Tongue (tissue), 2 donors: ENCODE results near the gene LAX1. TPM values are rescaled to one million over a fixed set of nuclear protein-coding genes. Genes with fewer than 3 reads are reported as not detected.
"Not testable (repeated sequence)": the region's sequence is repeated elsewhere in the genome, so short reads cannot be mapped to it uniquely, and the experiment has no call there.

Experiments used
- DNase-seq: peaks from one replicate; pipeline ENCODE4 v3.0.0-alpha.2; 2015
- total RNA-seq: library from RNA; depleted of rRNA; stranded (reverse); fragments of >200 nt; gene quantifications from one replicate; pipeline ENCODE4 v1.2.3, GENCODE V29; 2014

LAX1 gene, protein sequence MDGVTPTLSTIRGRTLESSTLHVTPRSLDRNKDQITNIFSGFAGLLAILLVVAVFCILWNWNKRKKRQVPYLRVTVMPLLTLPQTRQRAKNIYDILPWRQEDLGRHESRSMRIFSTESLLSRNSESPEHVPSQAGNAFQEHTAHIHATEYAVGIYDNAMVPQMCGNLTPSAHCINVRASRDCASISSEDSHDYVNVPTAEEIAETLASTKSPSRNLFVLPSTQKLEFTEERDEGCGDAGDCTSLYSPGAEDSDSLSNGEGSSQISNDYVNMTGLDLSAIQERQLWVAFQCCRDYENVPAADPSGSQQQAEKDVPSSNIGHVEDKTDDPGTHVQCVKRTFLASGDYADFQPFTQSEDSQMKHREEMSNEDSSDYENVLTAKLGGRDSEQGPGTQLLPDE
- not detected for total RNA-seq

DNA sequence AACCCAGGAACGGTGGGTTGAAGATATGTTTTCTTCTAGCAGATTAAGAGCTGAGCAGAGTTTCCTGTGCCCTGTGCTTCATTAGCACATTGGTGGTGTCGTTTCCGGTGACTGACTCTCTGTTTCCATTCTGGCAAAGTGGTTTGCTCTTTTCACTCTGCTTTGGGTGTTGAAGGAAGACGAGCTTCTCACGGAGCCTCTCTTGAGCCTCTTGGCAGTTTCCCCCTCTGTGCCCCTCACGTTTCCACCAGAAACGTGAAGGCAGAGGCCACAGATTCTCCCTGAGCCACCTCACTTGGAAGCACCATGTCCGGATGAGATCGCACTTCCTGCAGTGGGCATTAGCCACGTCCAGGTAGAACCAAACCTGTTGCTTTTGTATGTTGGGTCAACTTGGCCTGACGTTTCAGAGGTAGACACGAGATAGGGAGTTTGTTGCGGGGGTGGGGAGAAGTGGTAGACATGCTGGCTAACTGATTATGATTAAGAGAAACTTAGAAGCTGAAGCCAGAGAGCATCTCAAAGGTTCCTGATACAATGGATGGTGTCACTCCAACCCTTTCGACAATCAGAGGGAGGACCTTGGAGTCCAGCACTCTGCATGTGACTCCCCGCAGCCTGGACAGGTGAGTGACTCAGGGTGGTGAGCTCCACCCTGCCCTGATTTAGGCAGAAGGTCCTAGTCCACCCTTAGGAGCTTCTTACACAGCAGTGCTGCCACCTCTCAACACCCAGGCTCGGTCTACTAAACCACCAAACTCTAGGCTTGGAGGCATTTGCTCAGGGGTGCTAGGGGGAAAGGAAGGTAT lies at the start of gene LAX1:
TSS of gene LAX1 (plus strand) at position 155 of the 809 bp plus-strand sequence. CDS start at position 538, 383 bp downstream.
- no peak for DNase-seq

DNA sequence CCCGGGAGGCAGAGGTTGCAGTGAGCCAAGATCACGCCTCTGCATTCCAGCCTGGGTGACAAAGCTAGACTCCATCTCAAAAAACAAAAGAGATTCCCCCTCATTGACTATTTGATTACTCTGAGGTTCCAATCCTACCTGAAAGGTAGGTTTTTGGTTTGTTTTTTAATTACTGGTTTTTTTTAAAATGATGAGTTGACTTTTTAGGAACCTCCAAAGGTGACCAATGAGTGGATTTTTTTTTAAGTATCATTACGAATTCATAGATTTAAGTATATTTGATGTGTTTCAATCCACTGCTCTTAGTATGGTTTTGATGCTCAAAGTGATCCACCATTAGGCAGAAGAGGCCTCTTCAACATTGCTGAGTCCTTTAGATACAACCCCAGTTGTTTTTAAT lies 47.9 kb upstream of the LAX1 start:
- DNase-seq: no peak

DNA sequence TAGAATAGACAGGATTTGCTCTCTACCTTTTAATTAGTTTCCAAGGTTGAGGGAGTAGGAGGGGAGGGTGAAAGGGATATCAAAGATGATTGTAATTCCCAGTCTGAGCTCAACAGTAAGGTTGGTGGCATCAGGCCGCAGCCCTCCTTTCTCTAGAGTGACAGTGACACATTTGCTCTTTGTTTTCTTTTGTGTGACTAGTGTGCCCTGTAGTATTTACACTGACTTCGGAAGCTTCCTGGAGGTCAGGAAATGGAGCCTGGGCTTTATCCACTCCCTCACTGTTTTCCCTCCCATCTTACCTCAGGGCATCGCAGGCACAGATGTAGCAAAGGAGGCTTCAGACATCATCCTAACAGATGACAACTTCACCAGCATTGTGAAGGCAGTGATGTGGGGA lies 44.7 kb upstream of the LAX1 start:
- no peak for DNase-seq

DNA sequence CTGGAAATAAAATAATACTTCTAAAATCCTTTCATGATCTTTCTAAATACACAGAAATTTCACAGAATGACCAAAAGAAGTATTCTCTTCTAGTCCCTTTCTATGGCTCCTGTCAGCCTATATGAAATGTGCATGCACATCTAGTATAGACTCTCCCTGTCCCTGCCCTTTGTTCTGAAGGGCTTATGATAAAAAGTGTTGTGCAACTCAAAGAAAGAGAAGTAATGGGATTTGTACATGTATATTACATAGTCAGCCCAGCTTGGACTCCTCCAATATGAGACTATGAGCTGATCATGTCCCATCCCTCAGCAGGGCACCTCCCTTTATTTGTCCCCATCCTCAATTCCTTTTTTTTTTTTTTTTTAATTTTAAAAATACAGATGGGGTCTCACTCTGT lies 42.1 kb upstream of the LAX1 start:
- no peak for DNase-seq

DNA sequence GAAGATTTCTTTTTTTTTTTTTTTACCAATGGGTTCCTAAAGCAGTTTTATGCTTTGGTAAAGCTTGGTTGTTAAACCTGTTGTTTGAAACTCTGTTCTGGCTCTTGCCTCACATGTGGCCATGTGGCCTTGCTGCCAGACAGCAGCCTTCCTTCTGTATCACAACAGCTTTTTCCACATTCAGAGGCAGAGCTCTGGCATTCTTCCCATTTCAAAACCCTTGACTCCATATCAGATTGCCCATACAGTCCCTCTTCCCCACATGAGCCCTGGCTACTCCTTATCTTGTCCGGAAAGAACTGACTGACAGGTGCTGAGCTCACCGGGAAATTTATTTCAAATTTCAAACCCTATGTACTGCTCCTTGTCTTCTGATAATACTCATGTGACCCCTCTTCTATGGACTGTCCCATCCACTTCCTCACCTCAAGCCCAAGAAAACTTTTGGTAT lies 38.5 kb upstream of the LAX1 start:
- DNase-seq: peak; percentile 24

DNA sequence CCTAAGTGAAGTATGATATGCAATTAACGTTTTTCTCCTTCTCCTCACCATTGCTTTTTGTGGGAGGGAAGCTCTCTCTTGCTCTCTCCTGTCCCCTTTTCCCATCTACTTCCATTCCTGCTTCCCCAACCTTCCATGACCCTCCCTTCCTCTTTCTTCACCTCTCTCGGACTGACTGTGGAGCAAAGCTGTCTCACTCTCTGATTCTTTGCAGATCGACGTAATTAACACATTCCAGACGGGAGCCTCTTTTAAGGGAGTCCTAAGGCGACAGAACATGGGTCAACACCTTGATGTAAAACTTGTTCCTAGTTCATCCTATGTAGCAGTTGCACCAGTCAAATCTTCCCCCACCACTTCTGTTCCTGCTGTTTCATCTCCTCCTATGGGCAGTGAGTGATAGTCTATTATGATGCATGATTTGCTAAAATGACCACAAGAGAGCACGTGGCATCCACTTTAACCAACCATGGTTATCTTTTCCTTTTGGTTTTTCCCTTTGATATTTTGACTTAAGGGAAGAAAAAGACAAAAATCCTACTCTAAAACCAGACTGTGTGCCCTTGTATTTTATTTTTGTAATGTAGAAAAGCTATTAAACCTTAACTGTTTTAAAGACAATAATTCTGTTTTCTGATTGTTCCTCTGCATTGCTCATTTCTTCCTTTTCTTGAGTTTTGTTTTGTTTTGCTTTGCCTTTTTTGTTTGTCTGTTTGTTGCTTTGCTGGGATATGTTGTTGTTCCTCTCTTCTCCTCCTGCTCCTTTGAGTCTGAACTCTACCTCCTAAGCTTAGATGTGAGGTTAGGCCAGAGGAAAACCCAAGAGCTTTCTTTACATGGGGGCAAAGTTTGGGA lies 31.7 kb upstream of the LAX1 start:
- no peak for DNase-seq

DNA sequence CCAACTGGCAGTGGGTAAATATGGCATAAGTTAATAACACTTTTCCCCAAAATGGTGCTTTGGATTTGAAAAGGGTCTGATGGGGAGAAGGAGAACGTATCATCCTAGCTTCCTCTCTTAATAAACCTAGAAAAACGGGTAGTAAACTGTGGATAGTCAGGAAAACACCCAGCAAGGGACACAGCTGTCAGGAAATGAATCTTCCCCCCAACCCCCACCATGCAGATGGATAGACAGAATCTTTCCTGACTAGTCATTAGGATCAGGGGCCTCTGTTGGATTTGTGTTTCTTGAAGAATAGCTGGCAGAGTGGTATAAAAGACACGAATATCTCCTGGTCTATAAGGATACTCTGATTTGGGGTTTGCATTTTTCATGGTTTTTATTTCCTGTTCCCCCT lies 22.5 kb upstream of the LAX1 start:
- peak; percentile 9 for DNase-seq

DNA sequence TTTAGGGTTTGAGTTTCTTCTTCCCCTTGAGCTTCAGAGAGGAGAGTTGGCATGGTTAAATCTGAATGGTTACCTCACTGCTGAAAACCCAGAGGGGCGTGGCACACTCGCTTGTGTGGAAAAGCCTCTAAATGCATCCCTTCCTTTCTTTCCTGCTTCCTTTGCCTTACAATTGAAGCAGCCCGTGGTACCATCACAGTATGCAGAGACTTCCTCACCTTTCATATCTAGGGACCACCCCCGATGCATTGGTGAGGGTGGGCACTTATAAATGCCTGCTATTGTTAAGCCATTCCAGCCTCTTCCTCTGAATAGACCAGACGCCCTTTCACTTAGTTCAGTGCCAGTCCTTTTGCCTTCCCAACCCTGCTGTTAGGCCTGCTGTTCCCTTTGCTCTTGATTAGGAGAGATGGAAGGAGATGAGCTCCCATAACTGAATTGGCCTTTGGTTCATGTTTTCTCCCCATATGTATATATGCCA lies 21.9 kb upstream of the LAX1 start:
- peak; percentile 39 for DNase-seq

DNA sequence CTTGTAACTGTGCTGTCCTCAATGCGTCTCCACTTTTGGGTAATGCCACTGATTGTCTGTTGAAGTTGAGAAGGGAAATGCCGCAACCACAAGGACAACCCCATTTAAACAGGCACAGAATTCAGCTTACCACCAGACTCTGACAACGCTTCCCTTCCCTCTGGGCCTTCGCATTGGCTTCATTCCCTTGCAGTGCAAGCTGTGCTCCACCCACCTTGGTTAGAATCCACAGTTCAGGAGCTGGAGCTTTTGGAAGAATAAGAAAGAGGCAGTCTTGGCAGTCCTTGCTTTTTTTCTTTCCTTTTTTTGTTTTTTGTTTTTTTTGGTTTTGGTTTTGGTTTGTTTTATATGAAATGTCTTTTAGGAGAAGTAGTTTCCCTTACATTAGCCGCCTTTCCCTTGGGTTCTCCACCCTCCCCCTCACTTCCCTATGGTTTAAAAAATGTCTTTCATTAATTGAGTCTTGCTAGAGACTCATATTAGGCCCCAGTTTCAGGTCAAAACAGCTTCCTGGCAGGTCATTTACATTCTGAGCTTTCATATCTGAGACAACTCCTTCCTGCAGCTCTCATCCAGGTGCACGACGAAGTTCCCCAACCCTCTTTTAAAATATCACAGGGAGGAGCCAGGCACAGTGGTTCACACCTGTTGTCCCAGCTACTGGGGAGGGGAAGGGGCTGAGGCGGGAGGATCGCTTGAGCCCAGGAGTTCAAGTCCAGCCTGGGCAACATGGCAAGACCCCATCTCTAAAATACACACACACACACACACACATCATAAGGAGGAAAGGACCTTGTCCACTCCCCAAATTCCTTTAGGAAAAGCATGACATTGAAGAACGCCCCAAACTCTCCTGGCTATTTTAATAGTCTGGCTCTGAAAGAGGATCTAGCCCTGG lies 20.7 kb upstream of the LAX1 start:
- peak; percentile 84 for DNase-seq

DNA sequence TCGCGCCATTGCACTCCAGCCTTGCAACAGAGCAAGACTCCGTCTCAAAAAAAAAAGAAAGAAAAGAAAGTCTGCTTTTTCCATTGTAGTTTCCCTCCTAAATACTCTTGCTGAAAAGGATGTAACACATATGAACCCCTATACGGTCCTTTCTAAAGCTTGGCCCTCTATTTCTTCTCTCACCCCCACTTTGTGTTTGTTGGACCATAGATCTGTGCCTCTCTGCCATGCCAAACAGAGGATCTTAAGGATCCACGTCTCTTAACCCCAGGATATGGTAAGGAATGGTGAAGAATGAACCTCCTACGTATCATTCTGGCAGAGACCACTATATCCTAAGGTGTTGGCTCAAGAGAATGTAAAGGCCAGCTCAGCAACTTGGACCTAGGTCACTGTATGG lies 18.7 kb upstream of the LAX1 start:
- DNase-seq: no peak

DNA sequence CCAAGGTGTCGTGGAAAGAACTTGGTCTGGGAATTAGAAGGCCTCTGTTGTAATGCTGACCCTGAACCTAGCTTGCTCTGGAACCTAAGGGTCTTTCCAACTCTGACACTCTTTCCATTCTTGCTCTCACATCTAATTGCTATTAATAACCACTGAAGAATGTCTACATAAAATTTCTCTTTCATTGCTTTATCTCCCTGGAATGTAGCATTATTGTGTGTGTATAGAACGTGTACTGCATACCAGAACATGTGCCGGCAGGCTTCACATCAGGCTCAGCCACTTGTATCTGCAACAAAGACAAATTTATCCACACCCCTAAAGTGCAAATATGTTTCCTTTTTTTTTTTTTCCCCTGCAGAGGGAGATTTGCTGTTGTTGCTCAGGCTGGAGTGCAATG lies 13.9 kb upstream of the LAX1 start:
- peak; percentile 61 for DNase-seq

DNA sequence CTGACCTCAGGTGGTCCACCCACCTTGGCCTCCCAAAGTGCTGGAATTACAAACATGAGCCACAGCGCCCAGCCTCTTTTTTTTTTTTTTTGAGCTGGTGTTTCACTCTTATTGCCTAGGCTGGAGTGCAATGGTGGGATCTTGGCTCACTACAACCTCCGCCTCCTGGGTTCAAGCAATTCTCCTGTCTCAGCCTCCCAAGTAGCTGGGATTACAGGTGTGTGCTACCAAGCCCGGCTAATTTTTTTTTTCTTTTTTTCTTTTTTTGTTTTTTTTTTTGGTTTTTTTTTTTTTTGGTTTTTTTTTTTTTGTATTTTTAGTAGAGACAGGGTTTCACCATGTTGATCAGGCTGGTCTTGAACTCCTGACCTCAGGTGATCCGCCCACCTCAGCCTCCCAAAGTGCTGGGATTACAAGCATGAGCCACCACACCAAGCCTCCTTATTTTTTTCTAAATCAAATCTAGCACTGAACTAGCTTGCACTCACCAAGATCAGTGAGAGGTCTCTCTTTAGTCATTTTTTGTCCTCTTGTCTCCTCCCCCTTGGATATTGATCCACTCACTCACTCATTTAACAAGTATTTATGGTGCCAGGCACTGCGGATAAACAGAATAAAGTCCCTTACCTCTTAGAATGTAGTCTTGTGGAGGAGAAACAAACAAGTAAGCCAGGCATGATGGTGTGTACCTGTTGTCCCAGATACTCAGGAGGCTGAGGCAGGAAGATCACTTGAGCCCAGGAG lies 13.2 kb upstream of the LAX1 start:
- not testable (repeated sequence) for DNase-seq

DNA sequence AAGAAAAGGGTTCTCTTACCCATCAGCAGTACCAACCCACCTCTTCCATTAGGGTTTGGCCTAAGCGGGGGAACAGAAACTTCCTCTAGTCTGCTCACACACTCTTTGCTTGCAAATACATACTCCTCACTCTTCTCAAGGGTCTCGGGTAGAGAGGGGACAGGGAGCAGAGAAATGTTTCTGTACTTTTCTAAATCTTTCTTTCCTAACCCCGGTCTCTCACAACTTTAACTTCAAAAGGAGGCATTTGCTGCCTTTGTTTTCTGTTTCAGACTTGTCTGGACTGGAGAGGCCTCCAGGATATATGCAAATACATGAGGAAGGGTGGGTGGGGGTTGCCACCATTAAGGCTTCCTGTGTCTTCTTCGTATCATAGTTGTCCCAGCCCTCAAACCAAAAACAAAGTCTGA lies 10.5 kb upstream of the LAX1 start:
- DNase-seq: peak; percentile 29

DNA sequence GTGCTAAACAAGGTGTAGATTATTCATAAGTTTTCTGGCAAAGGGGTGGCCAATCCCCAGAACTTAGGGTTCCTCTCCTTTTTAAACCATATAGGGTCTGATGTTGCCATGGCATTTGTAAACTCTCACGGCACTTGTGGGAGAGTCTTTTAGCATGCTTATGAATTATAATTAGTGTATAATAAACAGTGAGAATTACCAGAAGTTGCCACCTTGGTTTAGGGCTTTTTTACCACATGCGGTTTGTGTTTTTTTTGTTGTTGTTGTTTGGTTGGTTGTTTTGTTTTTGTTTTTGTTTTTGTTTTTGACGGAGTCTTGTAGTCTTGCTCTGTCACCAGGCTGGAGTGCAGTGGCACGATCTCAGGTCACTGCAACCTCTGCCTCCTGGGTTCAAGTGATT lies 8.9 kb upstream of the LAX1 start:
- no peak for DNase-seq

DNA sequence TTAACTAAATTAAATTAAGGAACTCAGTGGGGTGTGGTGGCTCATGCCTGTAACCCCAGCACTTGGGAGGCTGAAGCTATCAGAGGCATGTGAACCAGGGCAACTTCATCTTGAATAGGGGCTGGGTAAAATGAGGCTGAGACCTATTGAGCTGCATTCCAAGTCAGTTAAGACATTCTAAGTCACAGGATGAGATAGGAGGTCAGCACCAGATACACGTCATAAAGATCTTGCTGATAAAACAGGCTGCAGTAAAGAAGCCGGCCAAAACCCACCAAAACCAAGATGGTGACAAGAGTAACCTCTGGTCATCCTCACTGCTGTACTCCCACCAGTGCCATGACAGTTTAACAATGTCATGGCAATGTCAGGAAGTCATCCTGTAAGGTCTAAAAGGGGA lies 6.2 kb upstream of the LAX1 start:
- not testable (repeated sequence) for DNase-seq

DNA sequence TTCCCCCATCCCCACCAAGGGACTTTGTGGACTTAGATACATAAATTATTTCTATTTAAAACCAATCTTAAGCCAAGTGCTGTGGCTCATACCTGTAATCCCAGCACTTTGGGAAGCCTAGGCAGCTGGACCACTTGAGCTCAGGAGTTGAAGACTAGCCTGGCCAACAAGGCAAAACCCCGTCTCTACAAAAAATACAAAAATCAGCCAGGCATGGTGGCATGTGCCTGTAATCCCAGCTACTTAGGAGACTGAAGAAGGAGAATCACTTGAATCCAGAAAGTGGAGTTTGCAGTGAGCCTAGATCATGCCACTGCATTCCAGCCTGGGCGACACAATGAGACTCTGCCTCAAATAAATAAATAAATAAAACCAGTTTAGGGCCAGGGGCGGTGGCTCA lies 4.5 kb upstream of the LAX1 start:
- no peak for DNase-seq

DNA sequence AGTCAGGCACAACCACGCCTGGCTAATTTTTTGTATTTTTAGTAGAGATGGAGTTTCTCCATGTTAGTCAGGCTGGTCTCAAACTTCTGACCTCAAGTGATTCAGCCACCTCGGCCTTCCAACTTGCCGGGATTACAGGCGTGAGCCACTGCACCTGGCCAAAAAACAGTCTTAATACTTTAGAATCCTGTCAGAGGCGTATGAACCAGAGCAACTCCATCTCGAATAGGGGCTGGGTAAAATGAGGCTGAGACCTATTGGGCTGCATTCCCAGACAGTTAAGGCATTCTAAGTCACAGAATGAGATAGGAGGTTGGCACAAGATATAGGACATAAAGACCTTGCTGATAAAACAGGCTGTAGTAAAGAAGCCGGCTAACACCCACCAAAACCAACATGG lies 3.0 kb upstream of the LAX1 start:
- DNase-seq: not testable (repeated sequence)

DNA sequence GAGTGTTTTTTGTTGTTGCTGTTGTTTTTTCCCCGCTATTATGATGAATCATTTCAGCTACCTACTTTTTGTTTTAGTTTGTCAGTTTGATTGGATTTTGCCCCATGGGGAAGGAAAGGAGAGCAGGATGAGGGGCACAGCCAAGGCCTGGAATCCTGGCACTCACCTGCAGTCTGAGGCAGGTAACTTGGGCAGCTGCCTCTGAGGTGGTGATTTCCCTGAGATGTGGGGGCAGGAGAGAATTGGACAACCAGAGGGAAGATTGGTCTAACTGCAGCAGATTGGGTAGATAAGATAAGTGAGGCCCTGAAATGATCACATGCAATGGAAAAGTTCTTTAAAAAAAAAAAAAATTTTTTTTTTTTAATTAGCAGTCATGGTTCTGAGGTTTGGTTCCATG lies 1.5 kb upstream of the LAX1 start:
- DNase-seq: no peak

DNA sequence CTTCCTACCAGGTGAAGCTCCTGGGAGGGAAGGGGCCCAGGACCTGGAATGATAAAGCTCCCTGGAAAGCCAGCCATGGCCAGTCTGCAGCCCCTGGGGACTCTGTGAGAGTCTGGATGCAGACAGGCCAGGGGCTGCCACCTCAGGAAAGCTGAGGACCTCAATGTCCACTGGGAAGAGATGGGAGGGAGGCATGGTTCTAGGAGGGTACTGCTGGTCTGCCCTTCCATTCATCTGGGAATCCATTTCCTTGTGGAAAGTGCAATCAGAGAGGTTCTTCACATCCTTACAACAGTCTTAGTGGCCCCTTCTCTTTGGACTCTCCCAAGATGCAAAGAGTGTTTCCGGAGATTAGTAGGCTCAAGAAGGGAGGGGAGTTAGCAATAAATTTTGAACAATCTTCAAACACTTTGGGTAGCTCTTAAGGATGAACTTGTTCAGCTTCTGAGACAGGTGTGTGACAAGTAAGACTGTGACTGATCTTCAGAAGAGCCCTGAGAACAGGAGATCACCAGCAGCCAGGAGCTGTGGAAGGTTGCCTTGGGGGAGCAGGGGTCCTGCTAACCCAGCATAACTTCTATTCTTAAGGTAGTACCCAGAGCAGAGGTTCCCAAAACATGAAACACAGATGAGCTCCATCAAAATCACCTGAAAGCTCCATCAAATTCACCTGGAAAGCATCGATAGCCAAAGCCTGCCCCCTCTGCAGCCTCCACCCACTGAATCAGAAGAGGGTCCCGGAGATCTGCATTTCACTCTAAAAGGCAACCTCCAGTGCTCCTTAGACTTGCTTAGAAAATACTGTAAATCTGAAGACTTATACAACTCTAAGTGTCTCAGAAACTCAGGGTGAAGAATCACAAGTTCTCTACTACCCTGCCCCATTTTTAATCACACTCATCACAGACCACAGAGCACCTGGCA lies 616 bp upstream of the LAX1 start:
- no peak for DNase-seq
